GM23338 (cell line): ENCODE measurements around the gene ABCD1. TPM values are rescaled to one million over a fixed set of nuclear protein-coding genes. Genes with fewer than 3 reads are reported as not detected.
A peak's percentile ranks its signal among the peaks of the same experiment; 100 is the strongest.
"Not testable (repeated sequence)": the region's sequence is repeated elsewhere in the genome, so short reads cannot be mapped to it uniquely, and the experiment has no call there.

ENCODE experiments used
- ATAC-seq: fragments of 200-7000 bp; cut with Tn5 transposase; 3 replicates; pipeline ENCODE4 v1.9.1; 2020
- DNase-seq: peaks from one replicate; pipeline ENCODE4 v3.0.0-alpha.2; 2015; ENCODE audit warnings: low spot score
- H2AFZ ChIP-seq: fragments of 200-600 bp; sonication (generic); 2 replicates; pipeline ENCODE4 v1.8.0; 2016; ENCODE audit warnings: antibody characterized with exemption, mild to moderate bottlenecking, moderate library complexity
- H3F3A ChIP-seq: fragments of 200-600 bp; sonication (generic); replicated peaks from 2 replicates; pipeline ENCODE4 v1.8.0; 2017; ENCODE audit warnings: antibody characterized with exemption, mixed run types, low read depth
- H3K27ac ChIP-seq: fragments of 200-600 bp; sonication (generic); 2 replicates; pipeline ENCODE4 v1.6.1; 2016; ENCODE audit warnings: low read depth
- H3K27me3 ChIP-seq: fragments of 200-600 bp; sonication (generic); 2 replicates; pipeline ENCODE4 v1.8.0; 2016; ENCODE audit warnings: mild to moderate bottlenecking, mixed run types, moderate library complexity; ENCODE audit not compliant: insufficient read depth
- H3K36me3 ChIP-seq: fragments of 200-600 bp; sonication (generic); 2 replicates; pipeline ENCODE4 v1.8.0; 2016; ENCODE audit warnings: mild to moderate bottlenecking; ENCODE audit not compliant: insufficient read depth
- H3K4me1 ChIP-seq: fragments of 200-600 bp; sonication (generic); 2 replicates; pipeline ENCODE4 v1.8.0; 2016; ENCODE audit warnings: mild to moderate bottlenecking, moderate library complexity; ENCODE audit not compliant: insufficient read depth
- H3K4me2 ChIP-seq: fragments of 200-600 bp; sonication (generic); 2 replicates; pipeline ENCODE4 v1.7.1; 2017; ENCODE audit warnings: mixed run types
- H3K4me3 ChIP-seq: fragments of 200-600 bp; sonication (generic); 2 replicates; pipeline ENCODE4 v1.6.1; 2016; ENCODE audit warnings: mixed run types
- H3K79me2 ChIP-seq: fragments of 200-600 bp; sonication (generic); replicated peaks from 2 replicates; pipeline ENCODE4 v1.8.0; 2017; ENCODE audit warnings: mild to moderate bottlenecking; ENCODE audit not compliant: insufficient read depth
- H3K9me2 ChIP-seq: fragments of 200-600 bp; sonication (generic); 2 replicates; pipeline ENCODE4 v1.8.0; 2017; ENCODE audit not compliant: insufficient read depth
- H4K20me1 ChIP-seq: fragments of 200-600 bp; sonication (generic); replicated peaks from 2 replicates; pipeline ENCODE4 v1.8.0; 2017; ENCODE audit warnings: mild to moderate bottlenecking; ENCODE audit not compliant: insufficient read depth
- H3K27ac Mint-ChIP-seq: 2 replicates; pipeline ENCODE4 v1.8.0; 2020; ENCODE audit warnings: inconsistent platforms, mild to moderate bottlenecking, moderate library complexity, mixed read lengths
- H3K27me3 Mint-ChIP-seq: 3 replicates; pipeline ENCODE4 v1.8.0; 2022; ENCODE audit warnings: low read depth, mild to moderate bottlenecking, moderate library complexity, mixed read lengths, inconsistent platforms; ENCODE audit not compliant: insufficient read depth, poor library complexity
- H3K36me3 Mint-ChIP-seq: 3 replicates; pipeline ENCODE4 v1.8.0; 2021; ENCODE audit warnings: low read depth, mild to moderate bottlenecking, inconsistent platforms, moderate library complexity, mixed read lengths
- H3K4me1 Mint-ChIP-seq: 3 replicates; pipeline ENCODE4 v1.8.0; 2020; ENCODE audit warnings: mild to moderate bottlenecking, inconsistent platforms, mixed read lengths
- H3K4me3 Mint-ChIP-seq: 3 replicates; pipeline ENCODE4 v1.8.0; 2021; ENCODE audit warnings: moderate library complexity, mild to moderate bottlenecking, inconsistent platforms, mixed read lengths
- H3K9me3 Mint-ChIP-seq: 3 replicates; pipeline ENCODE4 v1.8.0; 2020; ENCODE audit warnings: moderate library complexity, mild to moderate bottlenecking, inconsistent platforms, mixed read lengths
- EZH2phosphoT487 ChIP-seq: fragments of 200-600 bp; sonication (generic); IDR thresholded peaks from one replicate; pipeline ENCODE4 v1.8.1; 2018; ENCODE audit warnings: antibody characterized with exemption; ENCODE audit not compliant: unreplicated experiment
- NANOG ChIP-seq: IDR thresholded peaks from 2 replicates; pipeline ENCODE4 v1.6.1; 2016; ENCODE audit warnings: antibody characterized with exemption, borderline replicate concordance
- POLR2AphosphoS5 ChIP-seq: IDR thresholded peaks from 2 replicates; pipeline ENCODE4 v1.6.1; 2016; ENCODE audit warnings: antibody characterized with exemption, low read depth
- ZNF331 ChIP-seq: fragments of 250-450 bp; sonication (Bioruptor Pico); IDR thresholded peaks from 2 replicates; pipeline ENCODE4 v1.5.0; 2020; ENCODE audit warnings: low read depth, mild to moderate bottlenecking, moderate library complexity
- polyA plus RNA-seq: library from polyadenylated mRNA; unstranded; fragments of >200 nt; fragmentation: Nextera tagmentation; extraction: Ambion mirVana; gene quantifications from 2 replicates; pipeline ENCODE4 v1.2.1, GENCODE V29; 2016
- total RNA-seq: library from RNA; depleted of rRNA; stranded (reverse); fragments of >200 nt; shearing (Covaris generic); gene quantifications from 2 replicates; pipeline ENCODE4 v1.2.3, GENCODE V29; 2014
- TF ChIP-seq, protein P1 (sequence below), 2 experiments: fragments of 200-600 bp in 1 of 2; sonication (generic) in 1 of 2; conservative IDR thresholded peaks; 2 replicates each; pipeline versions ENCODE4 v1.5.1 to v1.6.1; 2016 to 2017; ENCODE audit warnings: antibody characterized with exemption in 2 of 2, low read depth in 2 of 2, mild to moderate bottlenecking in 2 of 2, moderate library complexity in 1 of 2
- TF ChIP-seq, protein P2 (sequence below): fragments of 250-450 bp; sonication (Bioruptor Pico); IDR thresholded peaks from 2 replicates; pipeline ENCODE4 v1.5.0; 2020; ENCODE audit warnings: mild to moderate bottlenecking, moderate library complexity

ABCD1 gene
- total and polyA plus RNA-seq, 2 experiments from 2014 or later: 2.4 to 8.9 TPM

DNA sequence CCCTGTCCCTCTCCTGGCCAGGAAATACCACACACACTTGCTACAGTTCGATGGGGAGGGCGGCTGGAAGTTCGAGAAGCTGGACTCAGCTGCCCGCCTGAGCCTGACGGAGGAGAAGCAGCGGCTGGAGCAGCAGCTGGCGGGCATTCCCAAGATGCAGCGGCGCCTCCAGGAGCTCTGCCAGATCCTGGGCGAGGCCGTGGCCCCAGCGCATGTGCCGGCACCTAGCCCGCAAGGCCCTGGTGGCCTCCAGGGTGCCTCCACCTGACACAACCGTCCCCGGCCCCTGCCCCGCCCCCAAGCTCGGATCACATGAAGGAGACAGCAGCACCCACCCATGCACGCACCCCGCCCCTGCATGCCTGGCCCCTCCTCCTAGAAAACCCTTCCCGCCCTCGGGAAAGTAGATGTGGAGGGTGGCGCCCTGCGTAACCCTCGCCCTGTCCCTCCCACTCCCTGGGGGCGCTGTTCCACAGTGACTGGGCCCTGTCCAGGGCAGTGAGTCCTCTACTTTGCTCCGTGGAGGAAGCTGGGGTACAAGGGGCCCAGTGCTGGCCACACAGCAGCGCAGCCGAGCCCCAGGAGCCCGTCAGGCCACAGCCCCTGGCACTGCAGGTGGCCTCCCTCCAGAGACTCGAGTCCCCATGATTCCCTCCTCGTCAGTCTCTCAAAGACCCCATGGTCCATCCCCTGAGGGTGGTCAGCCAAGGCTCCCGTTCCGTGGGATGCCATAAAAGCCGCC lies 19.0 kb downstream of the ABCD1 start:
- not testable (repeated sequence) for H3K79me2 ChIP-seq, H3K27me3 Mint-ChIP-seq, H3K4me1 Mint-ChIP-seq, H3K27ac Mint-ChIP-seq, H3K4me1 ChIP-seq, H3K27ac ChIP-seq, H4K20me1 ChIP-seq, H2AFZ ChIP-seq, H3K36me3 ChIP-seq, H3K9me3 Mint-ChIP-seq, H3K36me3 Mint-ChIP-seq, H3K27me3 ChIP-seq, H3F3A ChIP-seq, H3K9me2 ChIP-seq
- TF ChIP-seq POLR2AphosphoS5: 0 out of 2 replicates have a peak, but pooled peaks have one; percentile 37
- TF ChIP-seq, protein P1, sequence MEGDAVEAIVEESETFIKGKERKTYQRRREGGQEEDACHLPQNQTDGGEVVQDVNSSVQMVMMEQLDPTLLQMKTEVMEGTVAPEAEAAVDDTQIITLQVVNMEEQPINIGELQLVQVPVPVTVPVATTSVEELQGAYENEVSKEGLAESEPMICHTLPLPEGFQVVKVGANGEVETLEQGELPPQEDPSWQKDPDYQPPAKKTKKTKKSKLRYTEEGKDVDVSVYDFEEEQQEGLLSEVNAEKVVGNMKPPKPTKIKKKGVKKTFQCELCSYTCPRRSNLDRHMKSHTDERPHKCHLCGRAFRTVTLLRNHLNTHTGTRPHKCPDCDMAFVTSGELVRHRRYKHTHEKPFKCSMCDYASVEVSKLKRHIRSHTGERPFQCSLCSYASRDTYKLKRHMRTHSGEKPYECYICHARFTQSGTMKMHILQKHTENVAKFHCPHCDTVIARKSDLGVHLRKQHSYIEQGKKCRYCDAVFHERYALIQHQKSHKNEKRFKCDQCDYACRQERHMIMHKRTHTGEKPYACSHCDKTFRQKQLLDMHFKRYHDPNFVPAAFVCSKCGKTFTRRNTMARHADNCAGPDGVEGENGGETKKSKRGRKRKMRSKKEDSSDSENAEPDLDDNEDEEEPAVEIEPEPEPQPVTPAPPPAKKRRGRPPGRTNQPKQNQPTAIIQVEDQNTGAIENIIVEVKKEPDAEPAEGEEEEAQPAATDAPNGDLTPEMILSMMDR (conservative IDR thresholded peaks at IDR 0.05; ENCODE audit: low read depth in 2 of 2): peak; percentile 16 to 49; a peak in 2 of 4 replicates
- H3K4me2 ChIP-seq: peak overlapping the region; percentile 75
- peak; percentile 79 for ATAC-seq
- DNase-seq: peak; percentile 53
- H3K4me3 ChIP-seq: peak overlapping the region; percentile 54
- H3K4me3 Mint-ChIP-seq: peak overlapping the region; percentile 79

DNA sequence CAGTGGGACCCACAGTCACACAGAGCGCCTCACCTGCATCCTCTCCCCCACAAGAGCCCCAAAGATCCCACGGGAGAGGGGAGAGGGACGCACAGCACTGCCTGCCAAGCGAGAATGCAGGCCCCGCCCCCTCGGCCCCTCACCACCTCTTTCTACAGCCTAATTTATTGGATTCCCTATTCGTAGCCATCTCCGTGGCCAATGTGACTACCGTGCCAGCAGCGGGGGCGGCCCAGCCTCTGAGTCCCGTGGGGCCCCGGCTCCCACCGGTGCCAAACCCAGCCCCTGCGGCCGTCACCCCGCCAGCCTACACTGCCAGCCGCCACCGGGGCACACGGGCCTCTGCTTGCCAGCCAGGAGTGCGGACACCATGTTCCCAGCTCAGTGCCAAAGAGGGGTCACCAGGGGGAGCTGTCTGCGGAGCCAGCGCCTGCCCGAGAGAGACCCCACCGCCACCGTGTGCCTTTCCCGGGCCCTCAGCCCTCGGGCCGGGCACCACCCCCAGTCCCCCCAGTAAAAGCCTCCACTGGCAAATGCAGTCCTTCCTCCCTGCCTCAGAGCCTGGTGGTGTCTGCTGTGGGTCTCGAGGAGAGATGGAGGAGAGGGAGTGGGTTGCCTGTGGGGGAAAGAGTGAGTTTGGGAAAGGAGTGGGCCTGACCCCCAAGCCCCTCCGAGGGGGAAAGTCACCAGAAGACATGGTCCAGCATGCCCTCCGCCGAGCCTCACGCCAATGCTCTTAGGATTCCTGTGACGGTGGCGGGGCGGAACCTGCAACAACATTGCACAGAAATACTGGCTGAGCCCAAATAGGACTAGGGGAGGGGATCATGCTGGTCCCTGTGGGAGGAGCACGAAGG lies 19.8 kb downstream of the ABCD1 start:
- Mint-ChIP-seq H3K9me3 (no peaks in the 10 kb centered on the region), H3K27me3 (peaks cover 3% of the 10 kb centered on the region), H3K27ac (peak overlapping the region; percentile 56; the same call in 1 of the 2 replicates), H3K4me3 (peak overlapping the region; percentile 79), H3K4me1 (peaks cover 3% of the 10 kb centered on the region; the same call in 1 of the 3 replicates), H3K36me3 (no peaks in the 10 kb centered on the region; the same call in 2 of the 3 replicates)
- Histone ChIP-seq H3K27me3 (no peaks in the 10 kb centered on the region), H3F3A (no peaks in the 10 kb centered on the region), H3K4me3 (peak overlapping the region; percentile 54), H3K36me3 (no peaks in the 10 kb centered on the region), H3K9me2 (no peaks in the 10 kb centered on the region), H3K4me2 (peak overlapping the region; percentile 75), H3K4me1 (no peaks in the 10 kb centered on the region), H2AFZ (no peak overlapping the region; the same call in 1 of the 2 replicates), H4K20me1 (no peaks in the 10 kb centered on the region), H3K79me2 (no peaks in the 10 kb centered on the region), H3K27ac (no peak overlapping the region)
- ATAC-seq: peak; percentile 50
- DNase-seq: peak; percentile 48
- TF ChIP-seq NANOG: no peak
- TF ChIP-seq, protein P2, sequence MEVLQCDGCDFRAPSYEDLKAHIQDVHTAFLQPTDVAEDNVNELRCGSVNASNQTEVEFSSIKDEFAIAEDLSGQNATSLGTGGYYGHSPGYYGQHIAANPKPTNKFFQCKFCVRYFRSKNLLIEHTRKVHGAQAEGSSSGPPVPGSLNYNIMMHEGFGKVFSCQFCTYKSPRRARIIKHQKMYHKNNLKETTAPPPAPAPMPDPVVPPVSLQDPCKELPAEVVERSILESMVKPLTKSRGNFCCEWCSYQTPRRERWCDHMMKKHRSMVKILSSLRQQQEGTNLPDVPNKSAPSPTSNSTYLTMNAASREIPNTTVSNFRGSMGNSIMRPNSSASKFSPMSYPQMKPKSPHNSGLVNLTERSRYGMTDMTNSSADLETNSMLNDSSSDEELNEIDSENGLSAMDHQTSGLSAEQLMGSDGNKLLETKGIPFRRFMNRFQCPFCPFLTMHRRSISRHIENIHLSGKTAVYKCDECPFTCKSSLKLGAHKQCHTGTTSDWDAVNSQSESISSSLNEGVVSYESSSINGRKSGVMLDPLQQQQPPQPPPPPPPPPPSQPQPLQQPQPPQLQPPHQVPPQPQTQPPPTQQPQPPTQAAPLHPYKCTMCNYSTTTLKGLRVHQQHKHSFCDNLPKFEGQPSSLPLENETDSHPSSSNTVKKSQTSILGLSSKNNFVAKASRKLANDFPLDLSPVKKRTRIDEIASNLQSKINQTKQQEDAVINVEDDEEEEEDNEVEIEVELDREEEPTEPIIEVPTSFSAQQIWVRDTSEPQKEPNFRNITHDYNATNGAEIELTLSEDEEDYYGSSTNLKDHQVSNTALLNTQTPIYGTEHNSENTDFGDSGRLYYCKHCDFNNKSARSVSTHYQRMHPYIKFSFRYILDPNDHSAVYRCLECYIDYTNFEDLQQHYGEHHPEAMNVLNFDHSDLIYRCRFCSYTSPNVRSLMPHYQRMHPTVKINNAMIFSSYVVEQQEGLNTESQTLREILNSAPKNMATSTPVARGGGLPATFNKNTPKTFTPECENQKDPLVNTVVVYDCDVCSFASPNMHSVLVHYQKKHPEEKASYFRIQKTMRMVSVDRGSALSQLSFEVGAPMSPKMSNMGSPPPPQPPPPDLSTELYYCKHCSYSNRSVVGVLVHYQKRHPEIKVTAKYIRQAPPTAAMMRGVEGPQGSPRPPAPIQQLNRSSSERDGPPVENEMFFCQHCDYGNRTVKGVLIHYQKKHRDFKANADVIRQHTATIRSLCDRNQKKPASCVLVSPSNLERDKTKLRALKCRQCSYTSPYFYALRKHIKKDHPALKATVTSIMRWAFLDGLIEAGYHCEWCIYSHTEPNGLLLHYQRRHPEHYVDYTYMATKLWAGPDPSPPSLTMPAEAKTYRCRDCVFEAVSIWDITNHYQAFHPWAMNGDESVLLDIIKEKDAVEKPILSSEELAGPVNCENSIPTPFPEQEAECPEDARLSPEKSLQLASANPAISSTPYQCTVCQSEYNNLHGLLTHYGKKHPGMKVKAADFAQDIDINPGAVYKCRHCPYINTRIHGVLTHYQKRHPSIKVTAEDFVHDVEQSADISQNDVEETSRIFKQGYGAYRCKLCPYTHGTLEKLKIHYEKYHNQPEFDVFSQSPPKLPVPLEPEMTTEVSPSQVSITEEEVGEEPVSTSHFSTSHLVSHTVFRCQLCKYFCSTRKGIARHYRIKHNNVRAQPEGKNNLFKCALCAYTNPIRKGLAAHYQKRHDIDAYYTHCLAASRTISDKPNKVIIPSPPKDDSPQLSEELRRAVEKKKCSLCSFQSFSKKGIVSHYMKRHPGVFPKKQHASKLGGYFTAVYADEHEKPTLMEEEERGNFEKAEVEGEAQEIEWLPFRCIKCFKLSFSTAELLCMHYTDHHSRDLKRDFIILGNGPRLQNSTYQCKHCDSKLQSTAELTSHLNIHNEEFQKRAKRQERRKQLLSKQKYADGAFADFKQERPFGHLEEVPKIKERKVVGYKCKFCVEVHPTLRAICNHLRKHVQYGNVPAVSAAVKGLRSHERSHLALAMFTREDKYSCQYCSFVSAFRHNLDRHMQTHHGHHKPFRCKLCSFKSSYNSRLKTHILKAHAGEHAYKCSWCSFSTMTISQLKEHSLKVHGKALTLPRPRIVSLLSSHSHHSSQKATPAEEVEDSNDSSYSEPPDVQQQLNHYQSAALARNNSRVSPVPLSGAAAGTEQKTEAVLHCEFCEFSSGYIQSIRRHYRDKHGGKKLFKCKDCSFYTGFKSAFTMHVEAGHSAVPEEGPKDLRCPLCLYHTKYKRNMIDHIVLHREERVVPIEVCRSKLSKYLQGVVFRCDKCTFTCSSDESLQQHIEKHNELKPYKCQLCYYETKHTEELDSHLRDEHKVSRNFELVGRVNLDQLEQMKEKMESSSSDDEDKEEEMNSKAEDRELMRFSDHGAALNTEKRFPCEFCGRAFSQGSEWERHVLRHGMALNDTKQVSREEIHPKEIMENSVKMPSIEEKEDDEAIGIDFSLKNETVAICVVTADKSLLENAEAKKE (CRISPR knock-in tag): no peak
- TF ChIP-seq, protein P1 (conservative IDR thresholded peaks at IDR 0.05; ENCODE audit: low read depth in 2 of 2): peak in 1 of 2 experiments; percentile 48; a peak in 2 of 4 replicates
- TF ChIP-seq ZNF331 (CRISPR knock-in tag): no peak
- no peak for TF ChIP-seq EZH2phosphoT487
